Nephron progenitor cell (in vitro differentiated cells): ENCODE results near the gene ZFPL1.

Experiments used
- DNase-seq: peaks from one replicate; pipeline ENCODE4 v3.0.0; 2021
- H3K27ac Mint-ChIP-seq: 2 replicates; pipeline ENCODE4 v1.8.0; 2021; ENCODE audit warnings: mild to moderate bottlenecking, moderate library complexity, mixed read lengths
- H3K27me3 Mint-ChIP-seq: 2 replicates; pipeline ENCODE4 v1.8.0; 2021; ENCODE audit warnings: mild to moderate bottlenecking, low read depth, mixed read lengths; ENCODE audit not compliant: poor library complexity
- H3K36me3 Mint-ChIP-seq: 2 replicates; pipeline ENCODE4 v1.8.0; 2021; ENCODE audit warnings: low read depth, mixed read lengths
- H3K4me1 Mint-ChIP-seq: 2 replicates; pipeline ENCODE4 v1.8.0; 2021; ENCODE audit warnings: mixed read lengths
- H3K4me3 Mint-ChIP-seq: 2 replicates; pipeline ENCODE4 v1.8.0; 2021; ENCODE audit warnings: mild to moderate bottlenecking, moderate library complexity, mixed read lengths
- H3K9me3 Mint-ChIP-seq: 2 replicates; pipeline ENCODE4 v1.8.0; 2021; ENCODE audit warnings: mild to moderate bottlenecking, moderate library complexity, mixed read lengths
- TF ChIP-seq, protein P1 (sequence below): fragments of 200-600 bp; sonication (generic); IDR thresholded peaks from 2 replicates; pipeline ENCODE4 v1.5.0; 2021; ENCODE audit warnings: antibody characterized with exemption

ZFPL1 gene

GRCh38 chr11:65060913-65061408 lies 23.1 kb upstream of the ZFPL1 start:
- DNase-seq, result no peak
- H3K4me1 Mint-ChIP-seq, result peaks cover 5% of the 10 kb centered on the region

DNA sequence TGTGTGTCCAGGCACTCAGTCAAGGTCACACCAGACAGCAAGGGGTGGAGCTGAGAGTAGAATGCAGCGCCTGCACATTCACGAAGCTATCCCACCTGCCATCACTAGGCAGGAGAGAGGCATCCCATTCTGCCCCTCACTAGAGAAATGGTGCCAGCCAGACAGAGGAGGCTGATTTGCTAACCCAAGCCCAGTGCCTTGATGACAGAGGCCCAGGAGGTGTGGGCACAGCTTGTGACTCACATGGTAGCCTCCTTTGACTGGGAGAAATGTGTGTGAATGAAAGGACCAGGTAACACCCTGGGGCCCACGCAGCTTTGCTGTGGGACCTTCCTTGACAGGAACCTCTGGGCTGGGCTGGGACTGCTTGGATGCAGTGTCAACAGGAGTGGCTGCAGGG lies 20.5 kb upstream of the ZFPL1 start:
- H3K9me3 Mint-ChIP-seq, result no peaks in the 10 kb centered on the region
- DNase-seq, result no peak
- peaks cover 18% of the 10 kb centered on the region for H3K4me1 Mint-ChIP-seq
- H3K4me3 Mint-ChIP-seq, result no peak overlapping the region
- H3K27ac Mint-ChIP-seq, result no peak overlapping the region
- H3K36me3 Mint-ChIP-seq, result no peaks in the 10 kb centered on the region
- TF ChIP-seq, protein P1, sequence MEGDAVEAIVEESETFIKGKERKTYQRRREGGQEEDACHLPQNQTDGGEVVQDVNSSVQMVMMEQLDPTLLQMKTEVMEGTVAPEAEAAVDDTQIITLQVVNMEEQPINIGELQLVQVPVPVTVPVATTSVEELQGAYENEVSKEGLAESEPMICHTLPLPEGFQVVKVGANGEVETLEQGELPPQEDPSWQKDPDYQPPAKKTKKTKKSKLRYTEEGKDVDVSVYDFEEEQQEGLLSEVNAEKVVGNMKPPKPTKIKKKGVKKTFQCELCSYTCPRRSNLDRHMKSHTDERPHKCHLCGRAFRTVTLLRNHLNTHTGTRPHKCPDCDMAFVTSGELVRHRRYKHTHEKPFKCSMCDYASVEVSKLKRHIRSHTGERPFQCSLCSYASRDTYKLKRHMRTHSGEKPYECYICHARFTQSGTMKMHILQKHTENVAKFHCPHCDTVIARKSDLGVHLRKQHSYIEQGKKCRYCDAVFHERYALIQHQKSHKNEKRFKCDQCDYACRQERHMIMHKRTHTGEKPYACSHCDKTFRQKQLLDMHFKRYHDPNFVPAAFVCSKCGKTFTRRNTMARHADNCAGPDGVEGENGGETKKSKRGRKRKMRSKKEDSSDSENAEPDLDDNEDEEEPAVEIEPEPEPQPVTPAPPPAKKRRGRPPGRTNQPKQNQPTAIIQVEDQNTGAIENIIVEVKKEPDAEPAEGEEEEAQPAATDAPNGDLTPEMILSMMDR, result no peak
- peaks cover 22% of the 10 kb centered on the region for H3K27me3 Mint-ChIP-seq

More at GRCh38 chr11:65060913-65061408, 23.1 kb upstream of the ZFPL1 start:
- peaks cover 30% of the 10 kb centered on the region for H3K27me3 Mint-ChIP-seq
- no peaks in the 10 kb centered on the region for H3K9me3 Mint-ChIP-seq
- TF ChIP-seq, protein P1, result peak; percentile 9
- H3K36me3 Mint-ChIP-seq, result no peaks in the 10 kb centered on the region
- no peak overlapping the region for H3K4me3 Mint-ChIP-seq
- H3K27ac Mint-ChIP-seq, result peak overlapping the region; percentile 37

DNA sequence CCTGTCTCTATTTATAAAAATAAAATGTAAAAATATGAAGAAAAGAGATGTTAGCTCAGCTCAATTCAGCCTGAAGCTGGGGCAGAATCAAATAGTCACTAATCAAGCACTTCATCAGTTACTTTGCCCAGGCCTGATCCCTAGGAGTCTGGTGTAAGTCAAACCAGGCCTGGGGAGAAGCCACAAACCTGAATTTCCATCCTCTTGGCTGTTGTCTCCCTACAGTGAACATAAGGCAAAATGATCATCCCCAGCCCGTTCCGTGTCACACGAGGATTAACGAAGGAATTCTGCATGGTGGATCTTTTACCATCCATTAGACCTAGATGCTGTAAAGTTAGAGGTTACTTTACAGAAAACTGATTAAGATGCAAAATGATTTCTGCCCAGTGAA lies 19.2 kb upstream of the ZFPL1 start:
- H3K36me3 Mint-ChIP-seq, result no peaks in the 10 kb centered on the region

DNA sequence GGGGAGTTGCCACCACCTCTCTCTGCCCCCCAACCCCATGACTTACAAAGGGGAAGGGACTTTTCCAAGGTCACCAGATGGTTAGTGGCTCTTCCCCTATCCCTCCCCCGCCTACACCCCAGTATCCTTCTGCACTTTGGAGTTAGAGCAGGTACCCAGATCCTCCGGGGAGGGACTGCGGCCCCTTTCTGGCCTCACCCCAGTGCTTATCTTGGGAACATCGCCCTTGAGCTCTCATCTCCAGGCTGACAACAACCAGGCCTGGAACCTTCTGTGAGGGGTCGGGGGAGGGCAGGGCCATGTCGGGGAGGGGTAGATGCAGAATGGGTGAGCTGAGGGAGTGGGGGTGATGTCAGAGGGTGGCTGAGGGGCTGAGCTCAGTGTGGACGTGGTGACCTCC lies 18.2 kb upstream of the ZFPL1 start:
- Mint-ChIP-seq H3K36me3 (no peaks in the 10 kb centered on the region), H3K4me3 (no peak overlapping the region), H3K9me3 (no peaks in the 10 kb centered on the region), H3K4me1 (peaks cover 18% of the 10 kb centered on the region), H3K27me3 (peaks cover 14% of the 10 kb centered on the region), H3K27ac (no peak overlapping the region)
- DNase-seq, result no peak
- TF ChIP-seq, protein P1, result no peak

More for the DNA sequence above, 19.2 kb upstream of the ZFPL1 start:
- H3K27me3 Mint-ChIP-seq, result peaks cover 18% of the 10 kb centered on the region
- H3K9me3 Mint-ChIP-seq, result no peaks in the 10 kb centered on the region
- no peak overlapping the region for H3K27ac Mint-ChIP-seq
- H3K4me1 Mint-ChIP-seq, result peaks cover 18% of the 10 kb centered on the region
- TF ChIP-seq, protein P1, result no peak
- no peak overlapping the region for H3K4me3 Mint-ChIP-seq
- DNase-seq, result no peak

DNA sequence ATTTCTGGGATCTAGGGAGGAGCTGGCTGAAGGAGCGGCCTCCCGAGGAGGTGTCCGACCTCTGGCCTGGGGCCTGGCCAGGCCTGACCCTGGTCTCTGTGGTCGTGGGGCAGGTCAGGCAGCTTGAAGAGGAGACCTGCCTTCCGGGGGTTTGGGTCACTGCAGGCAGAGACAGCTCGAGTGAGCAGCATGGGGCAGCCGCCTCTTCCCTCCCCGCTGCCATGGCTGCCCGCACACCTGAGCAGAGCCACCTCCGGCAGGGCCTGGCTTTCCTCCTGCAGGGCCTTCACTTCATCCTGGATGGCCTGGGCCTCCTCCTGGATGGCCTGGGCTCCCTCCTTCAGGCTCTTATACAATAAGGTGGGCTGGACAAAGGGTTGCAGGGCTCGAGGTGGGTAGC lies 17.7 kb upstream of the ZFPL1 start:
- H3K4me1 Mint-ChIP-seq, result peaks cover 18% of the 10 kb centered on the region
- no peak overlapping the region for H3K27ac Mint-ChIP-seq
- H3K4me3 Mint-ChIP-seq, result no peak overlapping the region
- H3K27me3 Mint-ChIP-seq, result peaks cover 12% of the 10 kb centered on the region
- TF ChIP-seq, protein P1, result no peak
- no peak for DNase-seq
- H3K9me3 Mint-ChIP-seq, result no peaks in the 10 kb centered on the region
- no peaks in the 10 kb centered on the region for H3K36me3 Mint-ChIP-seq

GRCh38 chr11:65066805-65067291 lies 17.2 kb upstream of the ZFPL1 start:
- no peaks in the 10 kb centered on the region for H3K36me3 Mint-ChIP-seq

More at GRCh38 chr11:65066805-65067291, 17.2 kb upstream of the ZFPL1 start:
- DNase-seq, result no peak
- H3K9me3 Mint-ChIP-seq, result no peaks in the 10 kb centered on the region
- H3K27ac Mint-ChIP-seq, result no peak overlapping the region
- no peak overlapping the region for H3K4me3 Mint-ChIP-seq
- TF ChIP-seq, protein P1, result no peak
- H3K27me3 Mint-ChIP-seq, result peaks cover 11% of the 10 kb centered on the region
- peaks cover 18% of the 10 kb centered on the region for H3K4me1 Mint-ChIP-seq
